GM20000 (cell line): Measurements from ENCODE around the gene TAF15.

Experiments
- DNase-seq: peaks from one replicate; pipeline ENCODE4 v3.0.0; 2012; ENCODE audit warnings: low spot score
- CTCF ChIP-seq: IDR thresholded peaks from 2 replicates; pipeline ENCODE4 v1.5.1; 2012; ENCODE audit warnings: mild to moderate bottlenecking, control low read depth; ENCODE audit errors: extremely low read depth, missing control alignments

Gene TAF15

GRCh38 chr17:35879773-35880654, 70.7 kb downstream of the TAF15 start, which contains the start of gene CCL5:
Gene CCL5, minus strand, starts transcription at chr17:35880360.
- TF ChIP-seq CTCF: no peak
- peak; percentile 85 for DNase-seq

GRCh38 chr17:35889241-35889640, 80.0 kb downstream of the TAF15 start:
- no peak for DNase-seq
- TF ChIP-seq CTCF: no peak

- DNase-seq: no peak
- no peak for TF ChIP-seq CTCF
These were observed 80.8 kb downstream of the TAF15 start for GRCh38 chr17:35889818-35890773.

- no peak for TF ChIP-seq CTCF
- peak; percentile 44 for DNase-seq
These were observed 81.5 kb downstream of the TAF15 start for GRCh38 chr17:35890774-35891155.

GRCh38 chr17:35891269-35891668, 82.0 kb downstream of the TAF15 start:
- no peak for TF ChIP-seq CTCF

GRCh38 chr17:35892091-35893035, 83.1 kb downstream of the TAF15 start:
- no peak for TF ChIP-seq CTCF
- peak; percentile 50 for DNase-seq

More at GRCh38 chr17:35891269-35891668, 82.0 kb downstream of the TAF15 start:
- DNase-seq: no peak
